Measurements from ENCODE around the gene SUSD1.
"Not testable (repeated sequence)": the region's sequence is repeated elsewhere in the genome, so short reads cannot be mapped to it uniquely, and the experiment has no call there.

The SUSD1 gene

DNA sequence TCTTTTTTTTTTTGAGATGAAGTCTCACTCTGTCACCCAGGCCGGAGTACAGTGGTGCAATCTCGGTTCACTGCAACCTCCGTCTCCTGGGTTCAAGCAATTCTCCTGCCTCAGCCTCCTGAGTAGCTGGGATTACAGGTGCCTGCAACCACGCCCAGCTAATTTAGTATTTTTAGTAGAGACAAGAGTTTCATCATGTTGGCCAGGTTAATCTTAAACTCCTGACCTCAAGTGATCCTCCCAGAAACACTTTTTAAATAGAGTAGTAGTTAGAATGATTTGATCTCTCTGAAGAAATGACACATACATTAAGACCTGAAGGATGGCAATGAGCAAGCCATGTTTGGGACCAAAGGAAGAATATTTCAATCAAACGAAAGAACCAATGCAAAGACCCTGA lies 46.7 kb downstream of the SUSD1 start:
- not testable (repeated sequence) for DNase-seq

DNA sequence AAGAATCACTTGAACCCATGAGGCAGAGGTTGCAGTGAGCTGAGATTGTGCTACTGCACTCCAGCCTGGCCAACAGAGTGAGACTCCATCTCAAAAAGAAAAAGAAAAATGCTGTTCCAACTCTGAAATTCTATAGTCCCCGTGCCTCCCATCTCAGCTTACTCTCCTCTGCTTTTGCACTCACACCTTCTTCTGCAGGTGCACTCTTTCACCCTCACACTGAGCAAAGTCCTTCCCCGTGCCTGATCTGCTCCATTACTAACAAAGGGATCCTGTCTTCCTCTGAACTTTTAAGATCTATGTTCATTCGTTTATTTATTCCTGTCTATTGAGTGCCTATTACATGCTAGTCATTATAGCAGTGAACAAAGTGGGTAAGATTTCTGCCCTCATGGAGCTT lies 47.8 kb downstream of the SUSD1 start:
- DNase-seq: no peak

DNA sequence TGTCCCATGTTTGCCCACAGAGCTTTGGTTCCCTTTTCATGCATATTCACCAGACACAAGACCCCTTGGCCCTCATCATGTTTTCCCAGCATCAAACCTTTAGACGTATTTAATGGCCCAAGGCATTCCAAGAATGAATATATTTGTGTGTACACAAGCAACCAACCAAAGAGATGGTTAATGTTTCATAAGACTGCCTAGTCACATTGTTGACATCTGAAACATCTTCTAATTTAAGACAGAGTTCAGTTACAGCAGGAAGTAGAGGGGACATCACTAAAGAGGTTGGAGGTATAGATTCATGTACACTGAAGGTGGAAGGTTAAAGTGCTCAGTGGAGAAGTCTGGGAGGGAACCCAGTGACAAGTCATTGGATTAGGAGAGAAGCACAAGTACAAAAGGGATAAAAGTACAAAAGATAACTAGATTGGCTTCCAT lies 49.1 kb downstream of the SUSD1 start:
- DNase-seq: no peak

DNA sequence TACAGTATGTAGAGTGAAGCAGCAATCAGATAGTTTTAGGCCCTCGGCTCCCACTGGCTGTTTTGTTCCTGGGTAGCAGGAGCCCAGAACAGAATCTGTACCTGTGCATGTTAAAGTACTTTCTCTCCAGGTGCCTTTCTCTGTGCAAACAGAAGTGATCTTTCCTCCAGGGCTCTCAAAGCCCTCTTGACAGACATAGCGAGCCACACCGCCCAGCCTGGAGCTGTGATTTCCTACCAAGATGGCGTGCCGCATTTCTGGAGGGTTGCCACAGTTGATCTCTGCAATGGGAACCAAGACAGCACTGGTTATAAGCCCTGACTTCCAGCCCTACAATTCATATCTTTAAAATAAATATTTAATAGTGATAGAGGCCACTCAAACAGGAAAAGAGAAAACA lies 50.9 kb downstream of the SUSD1 start:
- DNase-seq: peak in 2 of 3 experiments; percentile 11 to 67

- no peak for DNase-seq
Observed at GRCh38 chr9:112121633-112122032, 53.5 kb downstream of the SUSD1 start.

DNA sequence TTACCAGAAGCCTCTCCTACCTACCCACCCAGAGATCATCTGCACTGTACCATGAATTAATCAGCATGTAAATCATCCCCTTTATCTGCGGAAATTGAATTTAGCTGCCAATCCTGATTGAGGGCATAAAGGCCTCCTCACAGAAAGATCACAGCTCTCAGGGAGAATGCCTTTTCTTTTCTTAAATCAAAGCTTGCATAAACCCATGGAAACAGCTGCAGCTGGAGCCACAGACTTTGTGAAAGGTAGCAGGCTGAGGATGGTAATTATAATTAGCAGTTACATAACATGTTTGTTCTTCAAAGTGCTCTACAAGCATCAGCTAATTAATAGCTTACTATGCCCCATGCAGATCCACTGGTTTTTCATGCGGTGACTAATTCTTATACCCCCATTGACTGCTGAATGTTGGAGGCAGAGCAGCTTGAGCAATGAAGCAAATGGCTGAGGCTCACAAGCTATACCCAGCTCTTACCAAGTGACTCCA lies 54.6 kb downstream of the SUSD1 start:
- DNase-seq: peak in 2 of 3 experiments; percentile 84 to 98

DNA sequence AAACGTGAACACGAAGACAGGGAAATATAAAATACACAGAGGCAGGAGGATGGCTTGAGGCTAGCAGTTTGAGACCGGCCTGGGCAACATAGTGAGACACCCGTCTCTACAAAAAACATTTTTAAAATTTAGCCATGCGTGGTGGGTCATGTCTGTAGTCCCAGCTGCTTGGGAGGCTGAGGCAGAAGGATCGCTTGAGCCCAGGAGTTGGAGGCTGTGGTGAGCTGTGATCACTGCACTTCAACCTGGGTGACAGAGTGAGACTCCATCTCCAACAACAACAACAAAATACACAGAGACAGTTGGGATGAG lies 55.1 kb downstream of the SUSD1 start:
- no peak for DNase-seq

DNA sequence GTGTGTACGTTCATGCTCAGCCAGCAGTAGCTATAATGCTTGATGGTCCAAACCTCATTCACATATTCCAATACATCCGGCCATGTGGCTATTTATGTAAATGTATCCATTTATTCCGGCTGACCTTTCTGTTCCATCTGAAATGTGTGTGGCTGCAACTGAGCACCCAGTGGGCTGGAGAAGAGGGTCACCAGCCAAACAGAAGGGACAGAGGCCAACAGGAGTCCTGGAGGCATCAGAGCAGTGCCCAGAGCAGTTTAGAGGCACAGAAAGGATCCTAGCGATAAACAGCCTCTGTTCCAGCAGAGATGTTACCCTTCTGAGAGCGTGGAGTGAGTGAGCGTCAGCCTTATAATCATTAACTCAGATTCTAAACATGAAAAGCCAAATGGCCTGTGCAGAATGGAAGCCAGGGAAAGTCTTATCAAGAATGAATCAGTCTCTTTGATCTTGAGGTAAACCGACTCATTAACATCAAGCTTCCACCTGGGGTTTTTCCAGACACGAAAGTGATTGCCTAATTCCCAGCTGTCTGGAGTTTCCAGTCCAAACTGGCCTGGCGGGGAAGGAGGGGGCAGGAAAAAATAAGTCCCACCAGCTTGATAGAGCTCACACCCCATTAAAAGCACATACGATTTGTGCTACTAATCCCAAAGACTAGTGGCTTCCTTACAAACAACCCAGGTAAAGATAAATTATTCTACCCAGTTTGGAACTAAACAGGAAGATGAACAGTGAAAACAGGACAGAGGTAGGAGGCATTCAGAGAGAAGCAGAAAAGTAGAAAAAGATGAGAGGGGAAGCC lies 55.7 kb downstream of the SUSD1 start:
- DNase-seq: no peak

- DNase-seq: no peak
Observed at GRCh38 chr9:112118009-112118408, 57.1 kb downstream of the SUSD1 start.

DNA sequence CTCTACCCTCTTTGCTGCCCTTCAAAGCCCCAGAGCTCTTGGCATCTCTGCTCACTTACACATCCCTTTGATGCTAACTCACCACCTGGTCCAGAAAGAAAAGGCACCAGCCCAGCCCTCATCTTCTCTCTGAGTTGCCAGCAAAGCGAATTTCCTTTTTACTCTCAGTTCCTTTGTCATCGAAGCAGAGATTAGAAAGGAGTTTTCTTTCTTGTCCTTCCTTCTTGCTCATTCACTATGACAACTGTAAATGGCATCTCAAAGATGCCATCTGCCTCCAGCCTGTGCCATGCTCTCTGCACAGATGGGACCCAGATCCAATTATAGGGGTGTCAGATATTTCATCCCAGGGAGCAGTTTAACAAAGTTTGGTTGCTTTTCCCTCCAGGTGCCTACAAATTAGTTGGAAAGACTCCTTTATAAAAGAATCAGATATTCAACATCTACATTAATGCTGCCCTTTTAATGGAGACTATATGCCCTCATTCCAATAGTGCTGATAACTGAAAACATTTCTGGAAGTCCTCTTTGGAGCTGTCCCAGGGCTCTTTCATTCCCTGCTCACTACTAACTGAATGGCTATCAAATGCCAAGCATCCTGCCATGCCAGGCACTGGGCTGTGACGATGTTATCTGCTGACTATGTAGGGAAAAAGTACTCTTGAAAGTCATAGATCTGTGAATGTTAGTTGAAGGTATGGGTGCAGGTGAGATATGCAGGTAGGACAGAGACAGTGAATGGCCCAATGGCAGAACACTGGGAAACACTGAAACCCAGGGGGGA lies 58.9 kb downstream of the SUSD1 start:
- no peak for DNase-seq

- DNase-seq: no peak
Observed at GRCh38 chr9:112115109-112115508, 60.0 kb downstream of the SUSD1 start.

DNA sequence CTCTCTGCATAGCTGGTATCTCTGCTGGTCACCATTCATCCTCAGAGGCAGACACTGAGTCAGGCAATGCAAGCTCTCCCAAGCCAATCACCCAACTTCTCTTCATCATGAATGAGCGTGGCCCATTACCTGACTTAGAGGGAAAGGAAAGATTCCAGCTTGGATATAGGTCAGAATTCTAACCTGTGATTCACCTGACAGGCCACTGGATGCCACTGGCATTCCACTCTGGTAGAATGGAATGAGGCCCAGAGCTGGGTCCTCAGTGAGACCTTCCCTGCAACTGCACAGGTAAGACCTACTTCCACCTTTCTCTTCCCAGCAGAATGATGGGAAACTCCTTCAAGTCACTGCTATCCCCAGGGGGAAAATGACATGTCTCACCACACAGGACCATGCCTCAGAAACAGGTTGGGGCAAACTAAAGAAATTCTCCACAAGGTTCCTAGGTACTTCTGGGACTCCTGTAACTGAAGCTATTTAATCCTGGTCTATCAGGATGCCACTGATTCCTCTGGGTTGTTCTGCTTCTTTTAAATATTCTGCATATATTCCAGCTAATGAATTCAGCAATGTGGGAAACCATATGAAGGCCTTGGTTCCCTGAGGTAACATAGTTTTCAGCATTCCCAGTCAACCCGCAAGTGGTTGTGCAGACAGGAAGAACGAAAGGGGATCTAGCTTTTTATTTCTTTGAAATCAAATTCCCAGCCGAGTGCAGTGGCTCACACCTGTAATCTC lies 62.0 kb downstream of the SUSD1 start:
- DNase-seq: peak; percentile 6 to 73 (median 37)

DNA sequence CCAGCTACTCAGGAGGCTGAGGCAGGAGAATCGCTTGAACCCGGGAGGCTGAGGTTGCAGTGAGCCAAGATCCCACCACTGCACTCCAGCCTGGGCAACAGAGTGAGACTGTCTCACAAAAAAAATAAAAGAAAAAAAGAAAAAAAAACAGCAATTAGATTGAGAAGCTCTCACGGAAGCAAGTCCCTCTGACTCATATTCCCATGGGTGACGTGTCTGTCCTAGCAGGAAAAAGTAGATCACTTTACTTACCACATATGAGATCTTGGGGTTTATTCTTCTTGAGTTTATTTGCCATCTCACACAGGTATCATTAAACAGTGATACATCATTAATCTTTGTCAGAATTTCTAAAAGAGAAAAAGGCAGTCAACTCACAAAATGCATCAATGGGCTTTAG lies 62.6 kb downstream of the SUSD1 start:
- DNase-seq: no peak

DNA sequence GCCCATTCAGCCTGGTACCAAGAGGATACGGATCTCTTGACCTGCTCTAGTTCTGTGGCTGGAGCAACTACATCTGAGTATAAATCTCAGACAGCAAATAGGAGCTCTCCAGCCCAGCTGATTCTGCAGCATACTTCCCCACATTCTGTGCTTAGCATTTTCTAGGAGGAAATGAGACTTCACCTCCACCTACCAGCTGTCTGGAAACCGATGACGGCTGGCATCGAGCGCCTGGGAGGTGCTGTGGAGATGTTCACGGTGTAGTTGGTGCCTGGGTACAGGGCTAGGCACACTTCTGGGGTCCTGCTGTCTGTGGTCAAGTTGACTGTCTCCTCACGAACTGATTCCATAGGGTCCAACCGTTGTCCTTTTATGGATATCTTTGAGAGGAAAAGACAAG lies 63.6 kb downstream of the SUSD1 start:
- DNase-seq: no peak

GRCh38 chr9:112110777-112111113 lies 64.4 kb downstream of the SUSD1 start:
- no peak for DNase-seq

- DNase-seq: no peak
Observed at GRCh38 chr9:112110094-112110776, 64.9 kb downstream of the SUSD1 start.

- no peak for DNase-seq
Observed at GRCh38 chr9:112104901-112105300, 70.2 kb downstream of the SUSD1 start.

DNA sequence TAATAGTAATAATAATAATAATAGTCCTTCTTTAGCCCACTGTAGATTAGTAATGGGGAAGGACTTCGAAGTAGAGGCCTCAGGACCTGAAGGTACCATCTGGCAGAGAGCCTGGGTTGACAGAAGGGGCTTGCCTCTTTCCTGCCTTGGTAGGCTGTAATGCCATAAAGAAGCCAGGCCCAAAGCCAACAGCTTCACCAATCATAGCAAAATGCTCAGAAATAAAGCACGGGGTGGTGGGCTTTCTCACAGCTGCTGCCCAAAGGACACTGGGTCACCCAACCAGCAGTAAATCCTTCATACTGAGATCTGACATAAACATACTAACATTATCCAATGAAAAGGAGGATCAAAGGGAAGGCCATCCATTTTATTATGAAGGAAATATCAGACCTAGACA lies 70.7 kb downstream of the SUSD1 start:
- no peak for DNase-seq

DNA sequence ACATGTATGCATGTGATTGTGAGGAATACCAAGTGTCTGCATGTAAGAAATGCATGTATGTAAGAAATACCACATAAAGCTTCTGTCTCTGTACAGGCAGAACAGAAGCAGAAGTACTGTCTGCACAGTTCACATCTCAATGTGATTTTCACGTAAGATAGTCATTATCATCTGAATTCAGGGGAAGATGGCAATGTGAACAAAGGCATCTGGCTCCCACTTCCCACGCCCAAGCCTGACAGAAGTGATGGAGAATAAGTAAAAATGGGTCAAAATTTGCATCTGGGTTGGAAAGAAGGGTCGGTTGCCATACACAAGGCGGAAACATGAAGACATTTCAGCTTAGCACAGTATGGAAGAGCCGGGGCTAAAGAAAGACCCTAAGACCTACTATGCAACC lies 71.7 kb downstream of the SUSD1 start:
- no peak for DNase-seq

DNA sequence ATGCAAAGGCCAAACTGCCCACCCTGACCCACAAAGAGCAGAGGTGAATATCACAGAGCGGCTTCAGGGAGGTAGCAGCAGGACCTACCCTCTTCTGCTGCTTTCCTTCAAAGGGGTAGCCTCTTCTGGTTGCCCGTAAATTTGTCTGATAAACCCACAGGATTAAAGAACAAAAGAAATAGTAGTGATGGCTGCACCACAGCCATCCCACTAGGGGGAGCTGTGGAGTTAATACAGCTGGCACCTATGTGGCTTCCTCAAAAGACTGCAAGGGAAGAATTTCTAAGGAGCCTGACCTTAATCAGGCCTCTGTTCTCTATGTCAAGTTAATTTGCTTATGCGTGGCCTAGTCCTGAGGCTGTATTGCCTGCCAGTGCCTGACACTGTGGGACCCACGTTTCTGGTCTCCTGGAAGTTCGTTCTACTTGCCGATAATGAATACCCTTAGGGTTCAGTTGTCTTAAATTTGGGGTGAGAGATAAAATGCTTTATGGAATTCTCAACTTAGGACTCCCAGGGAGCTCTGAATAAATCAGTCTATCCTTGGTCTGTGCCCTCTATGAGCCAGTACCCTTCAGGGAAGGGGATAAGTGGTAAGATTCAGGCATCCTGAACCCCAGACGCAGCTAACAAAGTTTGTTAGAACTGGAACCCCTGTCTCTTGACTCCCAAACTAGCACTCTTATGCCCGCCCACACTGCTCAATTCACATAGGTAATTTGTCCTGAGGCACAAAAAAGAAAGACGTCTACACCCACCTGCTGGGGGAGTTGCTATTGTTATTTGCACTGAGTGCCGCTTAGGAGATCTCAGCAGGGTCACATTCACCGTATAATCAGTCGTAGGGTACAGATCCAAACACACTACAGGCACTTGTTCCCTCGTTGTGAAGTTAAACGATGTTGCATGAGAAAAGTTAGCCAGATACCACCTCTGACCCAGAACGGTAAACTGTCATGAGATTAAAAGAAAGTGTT lies 77.1 kb downstream of the SUSD1 start:
- DNase-seq: peak; percentile 61 to 84 (median 69)

- DNase-seq: no peak
Observed at GRCh38 chr9:112094948-112095681, 80.0 kb downstream of the SUSD1 start.
